HG03565 (cell line): Measurements from ENCODE around the gene PCCA.
"Not testable (repeated sequence)": the region's sequence is repeated elsewhere in the genome, so short reads cannot be mapped to it uniquely, and the experiment has no call there.

ENCODE experiments used
- ATAC-seq: cut with Tn5 transposase; IDR thresholded peaks from one replicate; pipeline ENCODE4 v1.9.1; 2021; ENCODE audit warnings: mild to moderate bottlenecking, moderate library complexity; ENCODE audit not compliant: unreplicated experiment

PCCA gene

DNA sequence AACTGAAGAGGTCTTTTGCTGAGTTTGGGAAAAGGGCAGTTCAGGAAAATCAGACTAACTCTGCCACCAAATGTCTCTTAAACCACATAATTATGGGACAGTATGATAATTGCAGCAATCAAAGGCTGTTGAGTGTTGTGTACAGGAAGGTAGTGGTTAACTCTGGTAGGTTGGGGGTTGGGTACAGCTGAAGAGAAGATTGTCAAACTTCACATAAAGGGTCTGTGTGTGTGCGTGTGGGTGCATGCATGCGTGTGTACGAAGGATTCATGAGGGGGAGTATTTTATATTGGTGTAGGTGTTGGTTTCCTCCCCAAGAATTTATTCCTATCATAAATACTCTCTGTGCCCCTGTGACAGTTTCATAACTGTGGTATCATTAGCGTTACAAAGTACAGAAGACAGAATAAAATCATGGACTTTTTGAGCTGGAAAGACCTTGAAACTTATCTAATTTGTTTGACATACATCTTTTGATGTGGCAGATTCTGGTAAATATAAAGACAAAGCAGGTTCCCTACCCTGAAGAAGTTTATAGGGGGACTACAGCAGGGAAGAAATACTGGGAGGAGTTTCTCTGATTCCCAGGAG is 94.1 kb downstream of the PCCA start:
- ATAC-seq: no peak

DNA sequence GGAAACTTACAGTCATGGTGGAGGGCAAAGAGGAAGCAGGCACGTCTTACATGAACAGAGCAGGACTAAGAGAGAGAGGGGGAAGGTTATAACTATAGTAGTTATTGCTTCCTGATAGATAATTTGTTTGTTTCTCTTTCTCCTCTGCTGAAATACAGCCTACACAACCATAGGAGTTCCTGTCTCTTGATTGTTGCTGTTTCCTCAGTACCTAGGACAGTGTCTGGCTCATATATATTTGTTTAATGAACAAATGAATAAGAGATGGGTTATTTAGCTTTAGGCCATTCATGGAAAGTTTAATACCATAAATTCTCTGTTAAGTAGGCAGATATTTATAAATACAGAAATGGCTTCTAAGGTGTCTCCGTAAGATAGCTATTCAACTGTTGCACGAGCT is 95.2 kb downstream of the PCCA start:
- ATAC-seq: no peak

DNA sequence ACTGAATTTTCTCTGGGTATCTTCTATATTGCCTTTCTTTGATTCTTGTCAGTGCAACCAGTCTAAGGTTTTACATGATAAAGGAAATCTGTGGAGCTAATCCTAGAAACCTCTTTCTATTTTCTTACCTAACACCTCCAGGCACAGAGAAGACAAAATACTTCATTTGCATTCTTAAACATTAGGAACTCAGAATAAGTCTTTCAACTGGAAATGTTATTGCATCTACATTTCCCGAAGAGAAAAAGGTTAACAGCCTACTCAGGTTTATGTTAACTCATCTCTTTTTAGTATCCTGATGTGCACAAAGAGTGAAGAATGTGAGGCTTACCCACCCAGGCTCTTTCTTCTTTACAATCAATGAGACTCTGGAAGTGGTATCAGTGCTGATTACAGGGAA is 106.7 kb downstream of the PCCA start:
- ATAC-seq: no peak

DNA sequence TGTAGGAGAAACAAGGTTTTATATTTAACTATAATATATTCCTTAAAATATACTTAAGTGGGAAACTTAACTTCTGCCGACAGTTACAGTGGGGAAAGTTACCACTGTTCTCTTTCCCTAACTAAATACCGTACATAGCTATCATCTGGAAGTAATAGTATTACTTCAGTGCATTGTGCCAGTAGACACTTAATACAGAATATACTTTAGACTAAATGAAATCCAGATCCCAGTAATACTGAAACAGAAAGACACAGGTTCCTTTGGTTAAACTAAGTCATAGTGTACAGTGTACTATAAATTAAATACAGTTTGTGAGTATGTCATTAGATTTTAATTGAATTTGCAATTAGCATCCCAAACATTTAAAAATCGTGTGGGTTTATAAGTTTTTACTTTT is 107.5 kb downstream of the PCCA start:
- ATAC-seq: no peak

DNA sequence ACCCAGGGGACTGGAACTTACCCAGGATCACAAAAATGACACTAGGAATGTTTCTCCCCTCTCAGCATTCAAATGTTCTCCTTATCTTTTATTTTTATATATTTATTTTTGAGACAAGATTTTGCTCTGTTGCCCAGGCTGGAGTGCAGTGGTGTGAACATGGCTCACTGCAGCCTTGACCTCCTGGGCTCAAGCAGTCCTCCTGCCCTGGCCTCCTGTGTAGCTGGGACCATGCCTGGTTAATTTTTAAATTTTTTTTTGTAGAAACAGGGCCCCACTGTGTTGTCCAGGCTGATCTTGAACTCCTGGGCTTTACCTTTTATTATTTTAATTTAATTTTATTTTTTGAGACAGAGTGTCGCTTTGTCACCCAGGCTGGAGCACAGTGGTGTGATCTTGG is 108.2 kb downstream of the PCCA start:
- ATAC-seq: no peak

DNA sequence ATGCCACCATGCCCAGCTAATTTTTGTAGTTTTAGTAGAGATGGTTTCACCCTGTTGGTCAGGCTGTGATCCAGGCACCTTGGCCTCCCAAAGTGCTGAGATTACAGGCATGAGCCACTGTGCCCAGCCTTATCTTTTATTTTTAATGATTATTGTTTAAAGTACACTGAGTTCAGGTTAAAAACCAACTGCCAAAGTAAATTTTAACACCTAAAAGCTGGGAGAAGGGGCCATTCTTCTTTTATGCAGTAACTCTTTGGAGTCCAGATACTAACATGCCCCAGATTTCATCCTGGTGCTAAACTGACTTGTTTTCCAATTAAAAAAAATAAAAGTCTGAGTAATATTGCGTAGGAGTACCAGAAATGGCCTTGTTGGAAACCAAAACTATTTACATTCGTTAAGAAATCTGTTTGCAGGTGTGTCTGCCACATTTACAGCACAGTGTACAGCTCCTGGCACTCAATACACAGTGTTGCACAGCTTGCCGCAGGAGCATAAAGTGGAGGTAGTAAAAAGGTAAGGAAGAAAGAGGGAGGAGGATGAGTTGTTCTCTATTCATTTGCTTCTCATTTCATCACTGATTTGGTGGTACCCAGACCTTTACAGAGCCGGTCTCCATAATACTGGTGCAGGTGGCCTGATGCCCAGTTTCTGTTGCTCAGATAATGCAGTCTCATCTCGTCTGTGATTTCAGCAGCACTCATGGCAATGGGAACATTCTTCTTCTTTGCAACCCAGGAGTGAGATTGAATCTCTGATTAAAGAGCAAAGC is 108.9 kb downstream of the PCCA start:
- no peak for ATAC-seq

DNA sequence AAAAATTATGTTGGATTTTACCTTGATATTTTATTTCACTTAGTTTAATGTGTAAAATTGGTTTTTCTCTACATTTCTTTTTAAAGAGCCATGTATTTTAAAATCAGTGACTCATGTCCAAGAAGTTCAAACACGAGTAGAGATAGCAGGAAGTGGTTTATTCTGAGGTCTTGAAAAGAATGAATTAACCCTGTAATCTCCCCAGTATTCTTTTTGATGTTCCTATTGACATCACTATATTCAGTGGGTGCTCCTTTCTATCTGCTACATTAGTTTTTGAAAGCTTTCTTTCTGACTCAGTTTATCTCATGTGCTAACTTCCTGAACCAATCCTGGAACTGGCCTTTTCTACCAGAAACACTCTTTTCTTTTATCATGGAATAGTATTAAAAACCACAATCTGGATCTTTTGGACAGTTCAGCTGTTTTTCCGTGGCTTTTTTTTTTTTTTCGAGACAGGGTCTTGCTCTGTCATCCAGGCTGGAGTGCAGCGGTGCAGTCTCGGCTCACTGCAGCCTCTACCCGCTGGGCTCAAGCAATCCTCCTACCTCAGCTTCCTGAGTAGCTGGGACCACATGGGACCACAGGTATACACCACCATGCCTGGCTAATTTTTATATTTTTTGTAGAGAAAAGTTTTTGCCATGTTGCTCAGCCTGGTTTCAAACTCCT is 114.9 kb downstream of the PCCA start:
- ATAC-seq: no peak

DNA sequence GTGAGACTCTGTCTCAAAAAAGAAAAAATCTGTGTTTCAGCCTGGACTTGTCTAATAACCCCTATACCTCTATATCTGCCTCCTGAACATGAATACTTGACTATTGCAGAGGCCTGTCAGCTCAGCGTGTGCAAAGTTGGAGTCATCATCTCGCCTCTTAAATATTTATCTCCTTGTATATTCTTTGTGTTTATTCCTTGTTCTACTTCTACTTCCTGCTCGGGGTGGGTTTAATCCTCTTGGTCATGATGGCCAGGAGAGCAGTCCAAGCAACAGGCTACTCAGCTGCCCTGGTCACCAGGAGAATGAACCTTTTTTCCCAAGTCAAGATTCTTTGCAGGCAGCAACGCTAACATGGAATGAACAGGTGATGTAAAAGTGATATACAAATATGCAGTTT is 119.1 kb downstream of the PCCA start:
- no peak for ATAC-seq

DNA sequence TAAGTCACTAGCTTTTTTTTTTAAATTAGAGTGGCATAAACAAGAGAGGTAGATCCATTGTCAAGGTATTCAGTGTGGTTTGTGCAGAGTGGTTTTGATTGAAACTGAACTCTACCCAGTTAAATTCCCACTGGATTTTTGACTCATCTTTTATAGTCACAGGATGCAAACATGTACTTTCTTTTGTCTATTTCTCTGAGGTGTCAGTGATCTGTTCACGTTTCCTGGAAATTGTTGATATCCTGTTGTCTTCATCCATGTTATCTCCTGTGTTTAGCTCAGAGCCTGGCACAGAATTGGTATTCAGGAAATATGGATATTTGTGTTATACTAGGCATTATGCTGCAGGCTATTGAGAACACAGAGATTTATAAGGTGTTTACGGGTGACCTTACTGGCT is 119.7 kb downstream of the PCCA start:
- no peak for ATAC-seq

DNA sequence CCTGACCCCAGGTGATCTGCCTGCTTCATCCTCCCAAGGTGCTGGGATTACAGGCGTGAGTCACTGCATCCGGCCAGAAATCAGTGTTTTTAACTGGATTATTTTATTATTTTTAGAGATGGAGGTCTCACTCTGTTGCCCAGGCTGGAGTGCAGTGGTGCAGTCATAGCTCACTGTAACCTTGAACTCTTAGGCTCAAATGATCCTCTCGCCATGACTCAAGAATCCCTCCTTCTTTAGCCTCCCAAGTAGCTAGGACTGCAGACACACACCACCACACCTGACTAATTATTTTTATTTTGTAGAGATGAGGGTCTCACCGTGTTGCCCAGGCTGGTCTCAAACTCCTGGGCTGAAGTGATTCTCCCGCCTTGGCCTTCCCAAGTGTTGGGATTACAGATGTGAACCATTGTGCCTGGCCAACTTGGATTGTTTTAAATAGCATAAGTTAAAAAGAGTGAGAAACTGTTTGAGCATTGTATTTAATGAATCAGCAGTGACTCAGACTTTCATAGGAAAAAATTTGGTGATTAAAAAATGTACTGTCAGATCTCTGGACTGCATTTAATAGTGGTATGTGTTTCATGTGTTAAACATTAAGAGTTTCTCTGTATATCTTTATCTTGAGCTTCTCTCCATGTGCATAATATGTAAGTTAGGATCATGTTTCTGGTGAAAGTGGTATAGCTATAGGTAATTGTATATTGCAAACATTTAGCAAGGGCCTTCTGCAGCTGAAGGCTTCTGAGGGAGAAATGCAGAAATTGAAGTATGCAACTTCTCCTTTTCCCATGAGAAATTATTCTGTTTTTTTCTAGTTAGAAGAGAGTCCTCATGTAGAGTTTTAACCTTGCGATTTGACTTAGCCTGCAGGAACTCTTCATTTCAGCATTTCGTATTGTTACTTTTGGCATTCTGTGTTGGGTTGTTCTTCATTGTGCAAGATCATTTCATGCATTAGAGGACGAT is 121.2 kb downstream of the PCCA start:
- ATAC-seq: no peak

DNA sequence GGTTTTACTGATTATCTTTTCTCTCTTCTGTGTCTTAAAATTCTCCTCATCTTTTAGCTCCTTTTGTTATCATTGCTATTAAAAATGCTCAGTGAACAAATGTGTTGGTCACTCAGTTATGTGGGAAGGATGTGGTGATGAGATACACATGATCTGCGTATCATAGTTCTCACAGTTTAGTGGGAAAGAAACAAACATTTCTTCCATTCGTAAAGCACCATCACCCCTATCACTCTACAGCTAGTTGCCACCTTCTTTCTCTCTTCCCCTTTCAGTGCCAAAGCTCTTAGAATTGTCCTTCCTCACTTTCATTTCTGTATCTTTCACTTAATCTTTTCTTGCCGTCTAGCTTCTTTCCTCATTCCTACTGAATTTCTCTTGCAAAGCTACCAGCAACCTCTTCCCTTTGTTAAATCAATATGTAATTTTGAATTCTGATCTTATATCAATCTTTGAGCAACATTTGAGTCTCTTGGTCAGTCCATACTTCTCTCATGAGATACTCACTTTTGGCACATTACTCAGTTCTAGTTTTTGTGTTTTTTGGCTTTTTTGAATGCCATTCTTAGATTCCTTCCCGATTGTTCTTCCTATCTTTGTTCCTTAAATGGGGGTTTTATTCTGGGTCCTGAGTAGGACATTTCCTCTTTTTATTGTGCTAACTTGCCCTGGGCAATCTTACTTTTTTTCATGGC is 122.3 kb downstream of the PCCA start:
- no peak for ATAC-seq

DNA sequence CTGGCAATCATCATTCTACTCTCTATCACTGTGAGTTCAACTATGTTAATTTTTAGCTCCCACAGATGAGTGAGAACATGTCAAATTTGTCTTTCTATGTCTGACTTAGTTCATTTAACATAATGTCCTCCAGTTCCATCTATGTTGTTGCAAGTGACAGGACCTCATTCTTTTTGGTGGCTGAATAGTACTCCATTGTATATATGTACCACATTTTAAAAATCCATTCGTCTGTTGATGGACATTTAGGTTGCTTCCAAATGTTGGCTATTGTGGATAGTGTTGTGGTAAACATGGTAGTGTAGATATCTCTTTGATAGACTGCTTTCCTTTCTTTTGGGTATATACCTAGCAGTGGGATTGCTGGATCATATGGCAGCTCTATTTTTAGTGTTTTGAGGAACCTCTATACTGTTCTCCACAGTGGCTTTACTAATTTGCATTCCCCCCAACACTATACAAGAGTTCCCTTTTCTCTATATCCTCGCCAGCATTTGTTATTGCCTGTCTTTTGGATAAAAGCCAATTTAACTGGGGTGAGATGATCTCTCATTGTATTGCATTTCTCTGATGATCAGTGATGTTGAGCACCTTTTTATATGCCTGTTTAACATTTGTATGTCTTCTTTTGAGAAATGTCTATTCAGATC is 124.1 kb downstream of the PCCA start:
- no peak for ATAC-seq

DNA sequence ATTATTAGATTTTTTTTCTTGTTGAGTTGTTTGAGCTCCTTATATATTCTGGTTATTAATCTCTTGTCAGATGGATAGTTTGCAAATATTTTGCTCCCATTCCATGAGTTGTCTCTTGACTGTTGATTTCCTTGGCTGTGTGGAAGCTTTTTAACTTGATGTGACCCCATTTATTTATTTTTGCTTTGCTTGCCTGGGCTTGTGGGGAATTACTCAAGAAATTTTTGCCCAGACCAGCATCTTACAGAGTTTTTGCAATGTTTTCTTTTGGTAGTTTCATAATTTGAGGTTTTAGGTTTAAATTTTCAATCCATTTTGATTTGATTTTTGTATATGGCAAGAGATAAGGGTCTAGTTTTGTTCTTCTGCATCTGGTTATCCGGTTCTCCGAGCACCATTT is 124.7 kb downstream of the PCCA start:
- no peak for ATAC-seq

DNA sequence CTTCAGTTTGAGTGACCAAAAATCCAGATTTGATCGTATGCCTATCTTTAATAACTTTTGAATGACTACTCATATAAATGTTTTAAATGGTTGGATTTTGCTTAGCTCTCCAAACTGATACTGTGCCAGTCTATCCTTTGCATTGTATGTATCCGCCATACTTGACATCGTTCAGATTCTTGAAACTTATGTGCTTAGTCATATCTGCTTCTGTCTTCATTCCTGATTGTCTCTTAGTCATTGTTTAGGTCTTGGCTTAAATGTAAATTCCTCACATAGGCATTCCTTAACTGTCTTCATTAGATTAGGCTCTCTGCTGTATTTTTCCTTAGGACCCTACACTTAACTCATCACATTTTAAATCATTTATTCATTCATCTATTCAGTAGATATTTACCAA is 126.0 kb downstream of the PCCA start:
- no peak for ATAC-seq

DNA sequence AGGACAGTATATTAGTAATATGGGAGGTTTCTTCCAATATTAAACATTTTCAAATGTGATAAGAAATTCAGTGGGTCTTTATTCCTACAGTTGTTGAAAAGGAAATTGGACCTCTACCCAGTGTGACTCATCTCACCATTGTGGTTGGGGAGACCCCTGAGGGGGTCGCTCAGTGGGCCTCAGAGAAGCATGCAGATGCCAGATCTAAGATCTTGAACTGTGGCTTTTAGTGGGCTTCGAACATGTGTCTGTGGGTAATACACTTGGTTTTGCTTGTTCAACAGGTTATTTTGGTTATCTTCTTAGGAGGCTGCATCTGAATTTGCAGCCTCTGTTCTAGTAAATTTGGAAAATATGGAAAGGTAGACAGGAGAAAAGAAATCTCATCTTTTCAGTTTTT is 132.3 kb downstream of the PCCA start:
- no peak for ATAC-seq

DNA sequence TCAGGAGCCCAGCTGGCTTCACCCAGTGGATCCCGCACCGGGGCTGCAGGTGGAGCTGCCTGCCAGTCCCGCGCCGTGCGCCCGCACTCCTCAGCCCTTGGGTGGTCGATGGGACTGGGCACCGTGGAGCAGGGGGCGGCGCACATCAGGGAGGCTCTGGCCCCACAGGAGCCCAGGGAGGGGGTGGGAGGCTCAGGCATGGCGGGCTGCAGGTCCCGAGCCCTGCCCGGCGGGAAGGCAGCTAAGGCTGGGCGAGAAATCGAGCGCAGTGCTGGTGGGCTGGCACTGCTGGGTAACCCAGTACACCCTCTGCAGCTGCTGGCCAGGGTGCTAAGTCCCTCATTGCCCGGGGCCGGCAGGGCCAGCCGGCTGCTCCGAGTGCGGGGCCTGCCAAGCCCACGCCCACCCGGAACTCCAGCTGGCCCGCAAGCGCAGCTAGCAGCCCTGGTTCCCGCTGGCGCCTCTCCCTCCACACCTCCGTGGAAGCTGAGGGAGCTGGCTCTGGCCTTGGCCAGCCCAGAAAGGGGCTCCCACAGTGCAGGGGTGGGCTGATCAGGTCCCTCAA is 135.2 kb downstream of the PCCA start:
- not testable (repeated sequence) for ATAC-seq

DNA sequence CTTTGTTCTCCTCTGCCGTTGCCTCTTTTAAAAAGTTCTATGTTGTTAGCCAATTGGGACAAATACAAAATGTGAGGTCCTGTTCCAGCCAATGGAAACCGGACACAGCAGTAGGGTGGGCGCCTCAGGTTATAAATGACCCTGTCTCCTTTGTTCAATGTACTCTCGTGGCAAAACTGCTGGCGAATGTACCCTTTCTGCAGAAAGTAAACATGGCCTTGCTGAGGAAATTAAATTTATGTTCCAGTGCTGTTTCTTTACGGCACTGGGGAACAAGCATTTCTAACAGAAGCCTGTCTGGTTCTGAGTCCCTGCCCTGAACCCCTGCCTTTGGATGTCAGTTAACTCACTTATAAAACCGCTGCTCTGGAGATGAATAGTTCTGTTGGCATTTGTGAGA is 140.7 kb downstream of the PCCA start:
- no peak for ATAC-seq

DNA sequence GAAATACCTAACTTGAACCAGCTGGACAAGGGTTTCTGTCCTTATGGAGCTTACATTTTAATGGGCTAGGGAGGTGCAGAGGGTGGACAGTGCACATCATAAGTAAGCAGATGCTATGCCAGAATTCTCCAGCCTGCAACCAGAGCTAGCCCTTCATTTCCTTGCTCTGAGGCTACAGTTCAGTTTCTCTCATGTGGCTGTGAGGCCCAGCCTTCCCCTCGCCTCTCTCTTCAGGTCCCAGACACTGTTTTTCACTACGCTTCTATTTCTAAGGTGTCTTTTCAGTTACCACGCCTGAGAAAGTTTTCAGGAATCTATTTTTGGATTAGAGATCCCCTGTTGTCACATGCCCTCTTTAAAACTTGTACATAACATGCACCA is 141.9 kb downstream of the PCCA start:
- ATAC-seq: no peak

DNA sequence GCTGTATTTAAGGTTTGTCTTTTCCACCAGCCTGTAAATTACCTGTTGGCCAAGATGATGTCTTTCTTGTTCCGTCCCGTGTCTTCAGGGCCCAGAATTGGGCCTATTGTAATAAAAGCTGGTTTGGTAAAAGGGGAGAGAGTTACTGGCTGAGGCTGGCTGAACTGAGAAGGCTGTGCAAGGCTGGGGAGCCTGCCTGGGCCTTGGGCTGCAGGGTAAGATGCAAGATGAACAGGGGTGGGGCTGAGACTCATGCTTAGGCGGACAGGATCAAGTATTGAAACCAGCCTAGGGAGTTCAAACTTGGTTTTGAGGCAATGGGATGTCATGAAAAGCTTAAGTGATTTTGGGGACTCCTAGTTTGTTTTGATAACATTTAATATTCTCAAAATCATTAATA is 142.3 kb downstream of the PCCA start:
- no peak for ATAC-seq

DNA sequence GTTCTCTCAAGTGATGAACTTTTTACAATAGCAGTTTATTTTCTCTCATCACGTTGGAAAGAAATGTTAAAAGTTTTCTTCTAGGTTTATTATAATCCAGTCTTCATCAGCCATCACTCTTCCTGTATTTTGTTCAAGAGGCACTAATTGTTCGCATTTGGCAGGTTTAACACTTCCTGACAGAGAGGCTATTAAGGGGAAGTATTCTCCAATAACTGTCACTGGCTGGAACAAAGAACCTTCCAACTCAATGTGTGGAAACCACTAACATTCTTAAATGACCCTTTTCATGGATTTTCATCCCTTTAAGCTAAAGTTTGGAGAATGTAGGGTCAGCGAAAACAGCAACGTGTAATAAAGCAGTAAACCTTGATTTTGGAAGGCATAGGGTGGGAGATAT is 145.1 kb downstream of the PCCA start:
- ATAC-seq: no peak
